Kidney epithelial cell (primary cell): ENCODE results near the gene SCN4A. TPM values are rescaled to one million over a fixed set of nuclear protein-coding genes. Genes with fewer than 3 reads are reported as not detected.
A peak's percentile ranks its signal among the peaks of the same experiment; 100 is the strongest.
"Not testable (repeated sequence)": the region's sequence is repeated elsewhere in the genome, so short reads cannot be mapped to it uniquely, and the experiment has no call there.

Experiments
- DNase-seq: peaks from one replicate; pipeline ENCODE4 v3.0.0-alpha.2; 2010; ENCODE audit warnings: low read depth
- H3K27me3 ChIP-seq: 2 replicates; pipeline ENCODE4 v1.6.0; 2011; ENCODE audit warnings: low read length; ENCODE audit not compliant: control insufficient read depth, insufficient read depth
- H3K36me3 ChIP-seq: 2 replicates; pipeline ENCODE4 v1.5.1; 2011; ENCODE audit warnings: low read length; ENCODE audit not compliant: control insufficient read depth, insufficient read depth
- H3K4me3 ChIP-seq: 2 replicates; pipeline ENCODE4 v1.5.1; 2011; ENCODE audit warnings: low read depth, mild to moderate bottlenecking, control low read depth, low read length
- CTCF ChIP-seq: IDR thresholded peaks from 2 replicates; pipeline ENCODE4 v1.5.1; 2011; ENCODE audit warnings: mild to moderate bottlenecking, moderate library complexity, low read length, control low read depth, inconsistent platforms; ENCODE audit not compliant: insufficient read depth, poor library complexity, severe bottlenecking
- total RNA-seq: library from RNA; depleted of rRNA; stranded (reverse); fragments of >200 nt; gene quantifications from 2 replicates; pipeline ENCODE4 v1.2.3, GENCODE V29; 2015

Gene SCN4A
- total RNA-seq, 1 donor from 2014 or later = 0.33 TPM

GRCh38 chr17:63927464-63928171 is 45.1 kb downstream of the SCN4A start:
- Histone ChIP-seq H3K27me3 (no peaks in the 10 kb centered on the region), H3K36me3 (no peaks in the 10 kb centered on the region), H3K4me3 (no peak overlapping the region)
- TF ChIP-seq CTCF = no peak
- no peak for DNase-seq

- Histone ChIP-seq H3K27me3 (no peaks in the 10 kb centered on the region), H3K4me3 (no peak overlapping the region), H3K36me3 (no peaks in the 10 kb centered on the region)
- DNase-seq = no peak
- no peak for TF ChIP-seq CTCF
Measured at GRCh38 chr17:63926164-63926563, 46.6 kb downstream of the SCN4A start.

- H3K27me3 ChIP-seq = no peaks in the 10 kb centered on the region
- no peak overlapping the region for H3K4me3 ChIP-seq
- no peaks in the 10 kb centered on the region for H3K36me3 ChIP-seq
- no peak for DNase-seq
- no peak for TF ChIP-seq CTCF
Measured at GRCh38 chr17:63925615-63926014, 47.1 kb downstream of the SCN4A start.

- not testable (repeated sequence) for H3K4me3 ChIP-seq, H3K36me3 ChIP-seq, DNase-seq
- peaks cover 10% of the 10 kb centered on the region for H3K27me3 ChIP-seq
Measured at GRCh38 chr17:63922402-63922801, 50.3 kb downstream of the SCN4A start.

GRCh38 chr17:63920779-63921178 is 51.9 kb downstream of the SCN4A start:
- not testable (repeated sequence) for H3K36me3 ChIP-seq, H3K4me3 ChIP-seq, DNase-seq
- peaks cover 10% of the 10 kb centered on the region for H3K27me3 ChIP-seq

- not testable (repeated sequence) for DNase-seq, H3K4me3 ChIP-seq, H3K36me3 ChIP-seq
- peaks cover 10% of the 10 kb centered on the region for H3K27me3 ChIP-seq
Measured at GRCh38 chr17:63920050-63920449, 52.7 kb downstream of the SCN4A start.

GRCh38 chr17:63919311-63919723 is 53.4 kb downstream of the SCN4A start:
- Histone ChIP-seq H3K36me3 (no peaks in the 10 kb centered on the region), H3K4me3 (no peak overlapping the region), H3K27me3 (peaks cover 10% of the 10 kb centered on the region)
- peak; percentile 7 for DNase-seq
- TF ChIP-seq CTCF = peak; percentile 94

- peaks cover 10% of the 10 kb centered on the region for H3K27me3 ChIP-seq
- DNase-seq, H3K4me3 ChIP-seq, H3K36me3 ChIP-seq: not testable (repeated sequence)
Measured at GRCh38 chr17:63918789-63919305, 53.9 kb downstream of the SCN4A start, which contains the start of gene GH1. Gene GH1 (minus strand): TSS chr17:63918839. CDS start chr17:63918776, 63 bp downstream.
